Amniotic epithelial cell (primary cell): ENCODE data around the gene SSNA1.

Experiments used
- DNase-seq: peaks from one replicate; pipeline ENCODE4 v3.0.0-alpha.2; 2010; ENCODE audit warnings: low read depth

The SSNA1 gene, protein sequence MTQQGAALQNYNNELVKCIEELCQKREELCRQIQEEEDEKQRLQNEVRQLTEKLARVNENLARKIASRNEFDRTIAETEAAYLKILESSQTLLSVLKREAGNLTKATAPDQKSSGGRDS

GRCh38 chr9:137188490-137189296, at the start of gene SSNA1, which contains the start of gene ANAPC2:
Gene SSNA1, plus strand, starts transcription at chr9:137188676. Its CDS starts 51 bp downstream, at chr9:137188727.
Gene ANAPC2, minus strand, starts transcription at chr9:137188560. Its CDS starts 28 bp downstream, at chr9:137188532.
- DNase-seq = peak; percentile 88

DNA sequence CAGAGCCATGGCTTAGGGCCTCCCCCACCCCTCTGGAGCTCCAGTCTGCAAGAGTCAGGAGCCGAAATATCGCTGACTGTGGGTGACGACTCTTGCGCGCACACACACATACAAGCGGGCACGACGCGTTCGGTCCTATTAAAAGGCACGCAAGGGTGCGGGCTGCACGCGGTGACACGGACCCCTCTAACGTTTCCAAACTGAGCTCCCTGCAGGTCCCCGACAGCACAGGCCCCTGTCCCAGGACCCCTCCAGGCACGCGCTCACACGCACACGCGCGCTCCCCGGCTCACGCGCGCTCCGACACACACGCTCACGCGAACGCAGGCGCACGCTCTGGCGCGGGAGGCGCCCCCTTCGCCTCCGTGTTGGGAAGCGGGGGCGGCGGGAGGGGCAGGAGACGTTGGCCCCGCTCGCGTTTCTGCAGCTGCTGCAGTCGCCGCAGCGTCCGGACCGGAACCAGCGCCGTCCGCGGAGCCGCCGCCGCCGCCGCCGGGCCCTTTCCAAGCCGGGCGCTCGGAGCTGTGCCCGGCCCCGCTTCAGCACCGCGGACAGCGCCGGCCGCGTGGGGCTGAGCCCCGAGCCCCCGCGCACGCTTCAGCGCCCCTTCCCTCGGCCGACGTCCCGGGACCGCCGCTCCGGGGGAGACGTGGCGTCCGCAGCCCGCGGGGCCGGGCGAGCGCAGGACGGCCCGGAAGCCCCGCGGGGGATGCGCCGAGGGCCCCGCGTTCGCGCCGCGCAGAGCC, 49.6 kb upstream of the SSNA1 start, which contains the start of gene GRIN1:
Gene GRIN1 (plus strand): TSS at position 433 of the 746 bp plus-strand sequence. CDS start 333 bp downstream, outside the sequence.
- no peak for DNase-seq

DNA sequence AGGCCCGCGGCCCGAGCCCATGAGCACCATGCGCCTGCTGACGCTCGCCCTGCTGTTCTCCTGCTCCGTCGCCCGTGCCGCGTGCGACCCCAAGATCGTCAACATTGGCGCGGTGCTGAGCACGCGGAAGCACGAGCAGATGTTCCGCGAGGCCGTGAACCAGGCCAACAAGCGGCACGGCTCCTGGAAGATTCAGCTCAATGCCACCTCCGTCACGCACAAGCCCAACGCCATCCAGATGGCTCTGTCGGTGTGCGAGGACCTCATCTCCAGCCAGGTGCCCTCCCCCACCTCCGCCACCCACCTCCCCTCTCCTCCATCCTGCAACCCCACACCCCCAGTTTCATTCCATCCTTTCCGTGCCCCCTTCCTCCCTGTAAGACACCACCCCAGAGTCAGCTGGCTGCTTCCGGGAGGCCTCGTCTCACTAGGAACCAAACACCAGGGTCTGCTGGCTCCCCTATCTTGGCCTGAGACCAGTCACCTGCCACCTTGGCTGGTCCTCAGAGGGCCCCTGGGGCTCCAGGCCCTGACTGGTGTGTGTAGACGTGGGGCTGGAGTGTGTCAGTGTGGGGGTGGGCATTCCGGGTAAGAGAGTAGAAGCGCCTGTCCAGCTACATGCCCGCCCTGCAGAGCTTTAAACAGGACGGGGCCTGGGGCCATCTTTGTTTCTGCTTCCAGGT, 48.9 kb upstream of the SSNA1 start:
- DNase-seq = no peak

GRCh38 chr9:137140151-137141012, 48.1 kb upstream of the SSNA1 start:
- no peak for DNase-seq

- DNase-seq = no peak
Observed at GRCh38 chr9:137141050-137141810, 47.2 kb upstream of the SSNA1 start.

DNA sequence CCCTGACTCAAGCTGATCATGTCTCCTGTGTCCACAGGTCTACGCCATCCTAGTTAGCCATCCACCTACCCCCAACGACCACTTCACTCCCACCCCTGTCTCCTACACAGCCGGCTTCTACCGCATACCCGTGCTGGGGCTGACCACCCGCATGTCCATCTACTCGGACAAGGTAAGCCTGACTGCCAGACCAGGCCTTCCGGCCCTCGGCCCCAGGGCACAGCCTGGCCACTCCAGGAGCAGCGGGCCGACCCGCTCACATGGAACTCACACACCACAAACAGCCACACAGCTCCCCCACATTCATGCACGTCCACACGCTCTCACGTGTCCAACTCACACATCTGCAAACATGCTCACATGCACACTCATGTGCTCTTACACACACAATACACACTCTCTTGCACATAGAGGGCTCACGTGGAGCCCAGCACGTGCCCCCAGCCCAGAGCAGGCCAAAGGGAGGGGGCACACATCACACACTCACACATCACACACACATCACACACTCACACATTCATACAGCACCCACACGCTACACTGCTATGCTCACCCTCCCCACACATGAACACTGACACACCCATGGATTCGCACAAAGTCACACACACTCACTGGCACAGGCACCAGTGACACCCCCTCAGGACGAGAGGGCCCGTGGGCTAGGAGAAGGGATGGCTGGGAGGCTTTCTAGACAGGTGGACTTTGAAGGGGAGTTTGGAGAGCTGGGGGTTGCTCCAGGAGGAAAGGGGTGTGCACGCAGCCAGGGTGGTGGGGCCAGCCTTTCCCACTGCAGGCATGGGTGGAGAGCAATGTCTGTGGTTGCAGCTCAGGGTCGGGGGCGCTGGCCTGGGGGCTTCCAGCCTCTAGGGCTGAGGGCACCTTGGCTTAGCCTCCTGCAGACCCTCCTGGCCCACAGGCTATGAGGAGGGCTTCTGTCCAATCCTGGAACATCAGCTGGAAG, 46.2 kb upstream of the SSNA1 start:
- no peak for DNase-seq

- DNase-seq = no peak
Observed at GRCh38 chr9:137143459-137143858, 45.0 kb upstream of the SSNA1 start.

- DNase-seq = no peak
Observed at GRCh38 chr9:137145731-137146526, 42.5 kb upstream of the SSNA1 start.

DNA sequence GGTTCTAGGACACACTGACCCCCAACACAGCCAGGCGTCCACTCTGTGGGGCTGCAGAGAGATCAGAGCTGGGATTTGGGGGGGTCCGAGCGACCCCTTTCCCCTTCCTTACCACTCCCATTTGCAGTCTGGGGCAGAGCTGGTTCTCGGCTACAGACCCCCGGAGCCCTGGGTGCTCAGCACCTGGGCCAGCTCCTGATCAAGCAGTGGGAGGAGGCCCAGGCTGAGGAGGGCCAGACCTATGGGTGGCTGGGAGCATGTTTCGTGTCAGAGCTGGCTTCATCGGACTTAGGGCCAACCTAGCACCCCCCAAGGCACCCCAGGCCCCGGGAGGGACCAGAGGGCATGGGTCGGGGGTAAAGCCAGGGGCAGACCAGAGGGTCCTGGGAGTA, 42.0 kb upstream of the SSNA1 start:
- DNase-seq = no peak

- DNase-seq = no peak
Observed at GRCh38 chr9:137147091-137147792, 41.2 kb upstream of the SSNA1 start.

GRCh38 chr9:137147793-137148160, 40.7 kb upstream of the SSNA1 start:
- DNase-seq = no peak

GRCh38 chr9:137148242-137148641, 40.2 kb upstream of the SSNA1 start:
- DNase-seq = no peak

DNA sequence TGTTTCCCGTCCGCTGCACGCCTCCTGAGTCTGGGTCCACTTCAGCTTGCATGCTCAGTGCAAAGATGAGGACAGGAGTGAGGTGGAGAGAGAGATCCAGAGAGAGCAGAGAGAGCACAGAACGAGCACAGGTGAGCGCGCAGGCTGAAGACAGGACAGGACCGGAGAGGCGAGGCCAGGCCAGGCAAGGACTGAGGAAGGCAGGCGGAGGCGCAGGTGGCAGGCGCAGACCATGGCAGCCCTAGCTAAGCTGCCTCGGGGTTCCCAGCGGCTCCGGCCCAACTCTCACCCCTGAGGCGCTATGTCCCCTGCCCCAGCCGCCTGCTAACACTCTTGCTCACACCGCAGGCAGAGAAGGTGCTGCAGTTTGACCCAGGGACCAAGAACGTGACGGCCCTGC, 39.8 kb upstream of the SSNA1 start:
- DNase-seq = no peak

GRCh38 chr9:137149363-137149762, 39.1 kb upstream of the SSNA1 start:
- no peak for DNase-seq

DNA sequence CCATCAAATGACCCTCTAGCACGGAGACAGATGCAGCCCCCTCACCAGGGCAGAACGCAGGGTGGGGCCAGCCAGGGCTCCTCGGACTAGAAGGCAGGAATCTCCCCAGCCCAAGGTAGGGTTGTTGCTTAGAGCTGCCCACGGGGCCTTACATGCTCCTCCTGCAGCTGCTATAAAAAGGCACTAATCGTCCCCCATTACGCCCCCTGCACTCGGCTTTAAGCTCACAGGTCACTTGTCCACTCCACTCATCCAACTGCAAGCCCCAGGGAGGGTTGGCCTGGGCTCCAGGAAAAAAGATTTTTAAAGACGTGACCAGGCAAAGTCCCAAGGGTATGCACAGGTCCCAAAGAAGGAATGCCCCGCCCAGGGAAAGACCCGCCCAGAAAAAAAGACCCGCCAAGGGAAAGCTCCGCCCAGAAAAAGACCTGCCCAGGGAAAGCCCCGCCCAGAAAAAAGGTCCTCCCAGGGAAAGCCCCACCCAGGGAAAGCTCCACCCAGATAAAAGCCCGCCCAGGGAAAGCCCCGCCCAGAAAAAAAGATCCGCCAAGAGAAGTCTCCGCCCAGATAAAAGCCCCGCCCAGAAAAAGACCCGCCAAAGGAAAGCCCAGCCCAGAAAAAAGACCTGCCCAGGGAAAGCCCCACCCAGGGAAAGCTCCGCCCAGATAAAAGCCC, 38.4 kb upstream of the SSNA1 start:
- no peak for DNase-seq

DNA sequence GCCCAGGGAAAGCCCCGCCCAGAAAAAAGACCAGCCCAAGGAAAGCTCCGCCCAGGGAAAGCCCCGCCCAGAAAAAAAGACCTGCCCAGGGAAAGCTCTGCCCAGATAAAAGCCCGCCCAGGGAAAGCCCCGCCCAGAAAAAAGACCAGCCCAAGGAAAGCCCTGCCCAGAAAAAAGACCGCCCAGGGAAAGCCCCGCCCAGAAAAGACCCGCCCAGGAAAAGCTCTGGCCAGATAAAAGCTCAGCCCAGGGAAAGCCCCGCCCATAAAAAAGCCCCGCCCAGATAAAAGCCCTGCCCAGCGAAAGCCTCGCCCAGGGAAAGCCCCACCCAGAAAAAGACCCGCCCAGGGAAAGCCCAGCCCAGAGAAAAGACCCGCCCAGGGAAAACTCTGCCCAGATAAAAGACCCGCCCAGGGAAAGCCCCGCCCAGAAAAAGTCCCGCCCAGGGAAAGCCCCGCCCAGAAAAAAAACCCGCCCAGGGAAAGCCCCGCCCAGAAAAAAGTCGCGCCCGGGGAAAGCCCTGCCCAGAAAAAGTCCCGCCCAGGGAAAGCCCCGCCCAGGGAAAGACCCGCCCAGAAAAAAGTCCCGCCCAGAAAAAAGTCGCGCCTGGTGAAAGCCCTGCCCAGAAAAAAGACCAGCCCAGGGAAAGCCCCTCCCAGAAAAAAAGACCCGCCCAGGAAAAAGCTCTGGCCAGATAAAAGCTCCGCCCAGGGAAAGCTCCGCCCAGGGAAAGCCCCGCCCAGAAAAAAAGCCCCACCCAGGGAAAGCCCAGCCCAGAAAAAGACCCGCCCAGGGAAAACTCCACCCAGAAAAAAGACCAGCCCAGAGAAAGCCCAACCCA, 37.6 kb upstream of the SSNA1 start:
- no peak for DNase-seq
